Thyroid gland (tissue), 4 donors: ENCODE data around the gene GRXCR2. TPM values are rescaled to one million over a fixed set of nuclear protein-coding genes. Genes with fewer than 3 reads are reported as not detected.

Experiments used
- DNase-seq, 2 donors: peaks; one replicate each; pipeline ENCODE4 v3.0.0-alpha.2; 2019
- H3K27ac ChIP-seq, 3 donors: fragments of 200-600 bp; sonication (generic); 1 replicate in 2 of 3; 2 replicates in 1 of 3; pipeline ENCODE4 v1.5.1; 2016 to 2019; ENCODE audit warnings: mild to moderate bottlenecking in 1 of 3, moderate library complexity in 1 of 3
- H3K27me3 ChIP-seq: fragments of 200-600 bp; sonication (generic); one replicate; pipeline ENCODE4 v1.5.1; 2019
- H3K36me3 ChIP-seq, 2 donors: fragments of 200-600 bp; sonication (generic); one replicate each; pipeline ENCODE4 v1.5.1; 2016 to 2019
- H3K4me1 ChIP-seq, 2 donors: fragments of 200-600 bp; sonication (generic); one replicate each; pipeline ENCODE4 v1.5.1; 2017 to 2019
- H3K4me3 ChIP-seq, 3 donors: fragments of 200-600 bp; sonication (generic); replicated peaks in 1 of 3; 1 replicate in 2 of 3; 2 replicates in 1 of 3; pipeline ENCODE4 v1.5.1; 2016; ENCODE audit warnings: mild to moderate bottlenecking in 1 of 3
- H3K9me3 ChIP-seq: fragments of 200-600 bp; sonication (generic); one replicate; pipeline ENCODE4 v1.5.1; 2017
- POLR2A ChIP-seq, 2 donors: fragments of 450-650 bp; IDR thresholded peaks; one replicate each; pipeline ENCODE4 v1.6.1; 2017; ENCODE audit warnings: antibody characterized with exemption in 2 of 2, mild to moderate bottlenecking in 2 of 2, moderate library complexity in 1 of 2
- WGBS, 2 donors: methylation state at CpG; one replicate each; pipeline ENCODE4 v1.1.5; 2017; 5-methylcytosine and 5-hydroxymethylcytosine counted together
- intact Hi-C: fragments of 100-400 bp; cut with DNase I; formaldehyde crosslinking; loops from one replicate; pipeline ENCODE4 v1.15.1; 2023
- total RNA-seq, 4 donors: library from RNA; depleted of rRNA; stranded (reverse); fragments of >200 nt; gene quantifications; one replicate each; pipeline ENCODE4 v1.2.3, GENCODE V29; 2016
- TF ChIP-seq, protein P1 (sequence below), 6 experiments: fragments of 200-600 bp in 3 of 6; fragments of 450-650 bp in 3 of 6; sonication (generic) in 3 of 6; IDR thresholded peaks; one replicate each; pipeline ENCODE4 v1.5.1; 2016 to 2019; ENCODE audit warnings: antibody characterized with exemption in 6 of 6, mild to moderate bottlenecking in 2 of 6, inconsistent platforms in 1 of 6, moderate library complexity in 1 of 6

The GRXCR2 gene
- total RNA-seq, 4 donors from 2014 or later: 0.13 TPM; not detected in 3

DNA sequence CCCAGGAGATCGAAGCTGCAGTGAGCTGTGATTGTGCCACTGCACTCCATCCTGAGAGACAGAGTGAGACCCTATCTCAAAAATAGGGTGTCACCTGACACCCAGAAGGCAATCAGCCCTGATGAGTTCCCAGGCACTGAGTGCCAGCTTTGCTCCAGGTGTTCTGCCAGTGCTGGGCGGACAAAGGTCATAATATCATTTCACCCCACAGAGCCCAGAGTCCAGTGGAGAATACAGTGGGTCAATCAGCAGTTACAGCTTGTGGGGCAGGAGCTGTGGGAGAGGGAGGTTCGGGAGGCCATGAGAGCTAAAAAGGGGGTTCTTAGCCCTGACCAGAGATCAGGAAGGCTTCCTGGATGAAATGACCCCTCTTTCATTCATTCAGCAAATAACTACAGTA, 39.2 kb upstream of the GRXCR2 start:
- Histone ChIP-seq H3K9me3 (no peaks in the 10 kb centered on the region), H3K4me1 (no peaks in the 10 kb centered on the region), H3K4me3 (no peak overlapping the region), H3K36me3 (no peaks in the 10 kb centered on the region), H3K27ac (no peak overlapping the region), H3K27me3 (no peaks in the 10 kb centered on the region)
- intact Hi-C loops: no loop called here
- WGBS, 2 donors: 87 to 90% methylated on average over 3 of the region's 3 CpGs
- TF ChIP-seq, protein P1, sequence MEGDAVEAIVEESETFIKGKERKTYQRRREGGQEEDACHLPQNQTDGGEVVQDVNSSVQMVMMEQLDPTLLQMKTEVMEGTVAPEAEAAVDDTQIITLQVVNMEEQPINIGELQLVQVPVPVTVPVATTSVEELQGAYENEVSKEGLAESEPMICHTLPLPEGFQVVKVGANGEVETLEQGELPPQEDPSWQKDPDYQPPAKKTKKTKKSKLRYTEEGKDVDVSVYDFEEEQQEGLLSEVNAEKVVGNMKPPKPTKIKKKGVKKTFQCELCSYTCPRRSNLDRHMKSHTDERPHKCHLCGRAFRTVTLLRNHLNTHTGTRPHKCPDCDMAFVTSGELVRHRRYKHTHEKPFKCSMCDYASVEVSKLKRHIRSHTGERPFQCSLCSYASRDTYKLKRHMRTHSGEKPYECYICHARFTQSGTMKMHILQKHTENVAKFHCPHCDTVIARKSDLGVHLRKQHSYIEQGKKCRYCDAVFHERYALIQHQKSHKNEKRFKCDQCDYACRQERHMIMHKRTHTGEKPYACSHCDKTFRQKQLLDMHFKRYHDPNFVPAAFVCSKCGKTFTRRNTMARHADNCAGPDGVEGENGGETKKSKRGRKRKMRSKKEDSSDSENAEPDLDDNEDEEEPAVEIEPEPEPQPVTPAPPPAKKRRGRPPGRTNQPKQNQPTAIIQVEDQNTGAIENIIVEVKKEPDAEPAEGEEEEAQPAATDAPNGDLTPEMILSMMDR (IDR thresholded peaks at IDR 0.05): no peak
- TF ChIP-seq POLR2A (IDR thresholded peaks at IDR 0.05): no peak
- no peak for DNase-seq

DNA sequence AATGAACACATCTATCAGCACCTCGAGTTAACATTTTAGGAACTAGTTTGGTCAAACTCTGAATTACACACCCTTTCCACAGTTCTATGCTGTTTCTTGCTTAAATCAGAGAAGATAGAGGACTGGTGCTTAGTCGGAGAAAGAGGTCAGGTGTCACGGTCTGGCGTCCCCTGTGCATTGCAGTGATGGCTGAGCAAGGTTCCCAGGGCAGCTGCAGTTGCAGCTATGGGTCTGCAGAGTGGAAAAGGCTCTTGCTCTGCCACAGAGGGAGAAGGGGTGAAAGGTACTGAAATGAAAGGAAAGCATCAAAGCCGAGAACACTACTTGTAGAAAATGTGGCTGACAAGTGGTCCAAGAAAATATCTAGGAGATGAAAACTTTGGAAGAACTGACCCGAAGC, 38.4 kb upstream of the GRXCR2 start:
- TF ChIP-seq, protein P1 (IDR thresholded peaks at IDR 0.05): no peak
- no peak for TF ChIP-seq POLR2A (IDR thresholded peaks at IDR 0.05)
- H3K4me1 ChIP-seq: no peaks in the 10 kb centered on the region
- no peaks in the 10 kb centered on the region for H3K36me3 ChIP-seq
- H3K4me3 ChIP-seq: no peak overlapping the region
- H3K27me3 ChIP-seq: no peaks in the 10 kb centered on the region
- 67 to 77% methylated on average over 6 of the region's 6 CpGs for WGBS, 2 donors
- intact Hi-C loops: no loop called here
- H3K27ac ChIP-seq: no peak overlapping the region
- H3K9me3 ChIP-seq: no peaks in the 10 kb centered on the region
- DNase-seq: no peak

DNA sequence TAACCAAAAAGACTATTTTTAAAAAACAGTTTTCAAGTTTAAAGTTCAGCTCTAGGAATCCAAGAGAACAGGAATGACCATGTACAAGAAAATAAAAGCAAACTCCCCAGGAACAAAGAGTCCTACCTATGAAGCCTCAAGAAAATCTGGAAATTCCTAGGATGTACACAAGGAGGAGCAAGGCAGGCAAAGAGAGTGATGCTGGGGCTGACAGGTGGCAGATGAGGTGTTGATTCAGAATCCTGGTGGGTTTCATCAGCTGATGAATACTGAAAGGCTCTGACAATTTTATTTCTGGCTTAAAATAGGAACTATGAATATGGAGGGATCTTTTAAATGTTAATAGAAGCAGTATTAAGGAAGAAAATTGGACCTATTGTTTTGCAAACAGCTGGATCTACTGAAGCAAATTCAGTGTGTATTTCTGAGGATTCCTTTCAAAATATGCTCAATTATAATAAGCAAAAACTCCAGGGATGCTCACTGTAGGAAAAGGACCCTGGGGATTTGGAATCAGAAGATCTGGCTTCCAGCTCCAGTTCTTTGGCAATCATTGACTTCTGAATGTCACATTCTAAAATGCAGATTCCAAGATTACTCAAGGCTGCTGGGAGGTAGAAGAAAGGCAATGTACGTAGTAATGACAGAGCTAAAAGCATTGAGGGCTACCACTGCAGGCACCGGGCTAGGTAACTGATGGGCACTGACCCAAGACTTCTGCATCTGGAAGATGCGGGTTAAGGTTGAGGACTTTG, 35.6 kb upstream of the GRXCR2 start:
- WGBS, 2 donors: 79 to 82% methylated on average over 3 of the region's 3 CpGs
- TF ChIP-seq, protein P1 (IDR thresholded peaks at IDR 0.05): peak in 4 of 6 experiments; percentile 15 to 37 (median 30)
- TF ChIP-seq POLR2A (IDR thresholded peaks at IDR 0.05): no peak
- intact Hi-C loops: no loop called here
- no peaks in the 10 kb centered on the region for H3K27me3 ChIP-seq
- H3K4me3 ChIP-seq: no peak overlapping the region
- no peaks in the 10 kb centered on the region for H3K36me3 ChIP-seq
- no peaks in the 10 kb centered on the region for H3K9me3 ChIP-seq
- no peaks in the 10 kb centered on the region for H3K4me1 ChIP-seq
- DNase-seq: no peak
- H3K27ac ChIP-seq: no peak overlapping the region

DNA sequence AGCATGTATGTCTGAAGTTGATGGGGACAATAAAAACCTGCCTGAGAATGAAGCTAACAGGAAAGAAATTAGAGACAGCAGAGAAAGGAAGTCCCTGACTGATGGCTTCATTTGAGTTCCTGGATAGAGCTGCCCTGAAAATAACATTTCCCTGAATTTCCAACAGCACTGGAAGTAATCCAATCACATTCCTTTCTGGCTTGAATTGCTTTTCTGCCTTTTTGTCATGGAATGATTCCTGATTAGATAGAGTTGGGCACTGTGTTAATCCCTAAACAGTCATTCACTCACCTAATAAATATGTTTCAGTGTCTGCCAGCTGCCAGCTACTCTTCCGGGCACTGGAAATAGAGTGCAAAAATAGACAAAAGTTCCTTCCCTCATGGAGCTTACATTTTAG, 33.6 kb upstream of the GRXCR2 start:
- no peak overlapping the region for H3K27ac ChIP-seq
- H3K9me3 ChIP-seq: no peaks in the 10 kb centered on the region
- no peaks in the 10 kb centered on the region for H3K36me3 ChIP-seq
- H3K4me1 ChIP-seq: no peaks in the 10 kb centered on the region
- intact Hi-C loops: no loop called here
- no peak overlapping the region for H3K4me3 ChIP-seq
- TF ChIP-seq, protein P1 (IDR thresholded peaks at IDR 0.05): no peak
- no peak for TF ChIP-seq POLR2A (IDR thresholded peaks at IDR 0.05)
- no peaks in the 10 kb centered on the region for H3K27me3 ChIP-seq
- DNase-seq: no peak
- WGBS, 2 donors: 84 to 91% methylated on average over 1 of the region's 1 CpG

DNA sequence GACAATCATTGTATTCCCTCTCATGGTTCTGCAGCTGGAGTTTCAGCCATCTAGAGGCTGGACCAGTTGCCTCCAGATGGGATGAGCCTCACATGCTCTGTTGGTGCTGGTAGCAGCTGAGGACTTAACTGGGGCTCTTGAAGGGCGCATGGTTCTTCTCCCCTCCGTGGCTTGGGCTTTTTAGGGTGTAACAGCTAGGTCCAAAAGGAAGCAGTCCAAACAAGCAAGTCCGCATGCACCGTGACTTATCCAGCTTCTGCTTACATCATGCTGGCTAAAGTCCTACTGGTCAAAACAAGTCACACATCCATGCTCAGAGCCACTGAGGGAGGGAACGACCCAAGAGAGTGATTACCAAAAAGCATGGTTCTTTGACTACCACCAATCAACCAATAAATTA, 31.9 kb upstream of the GRXCR2 start:
- H3K27ac ChIP-seq: no peak overlapping the region
- no peaks in the 10 kb centered on the region for H3K9me3 ChIP-seq
- TF ChIP-seq POLR2A (IDR thresholded peaks at IDR 0.05): no peak
- TF ChIP-seq, protein P1 (IDR thresholded peaks at IDR 0.05): no peak
- no peaks in the 10 kb centered on the region for H3K4me1 ChIP-seq
- 87 to 92% methylated on average over 3 to 5 of the region's 5 CpGs for WGBS, 2 donors
- H3K27me3 ChIP-seq: no peaks in the 10 kb centered on the region
- no peak for DNase-seq
- intact Hi-C loops: no loop called here
- H3K36me3 ChIP-seq: no peaks in the 10 kb centered on the region
- H3K4me3 ChIP-seq: no peak overlapping the region
